ENCODE data around the gene GLIPR2.

GLIPR2 gene

DNA sequence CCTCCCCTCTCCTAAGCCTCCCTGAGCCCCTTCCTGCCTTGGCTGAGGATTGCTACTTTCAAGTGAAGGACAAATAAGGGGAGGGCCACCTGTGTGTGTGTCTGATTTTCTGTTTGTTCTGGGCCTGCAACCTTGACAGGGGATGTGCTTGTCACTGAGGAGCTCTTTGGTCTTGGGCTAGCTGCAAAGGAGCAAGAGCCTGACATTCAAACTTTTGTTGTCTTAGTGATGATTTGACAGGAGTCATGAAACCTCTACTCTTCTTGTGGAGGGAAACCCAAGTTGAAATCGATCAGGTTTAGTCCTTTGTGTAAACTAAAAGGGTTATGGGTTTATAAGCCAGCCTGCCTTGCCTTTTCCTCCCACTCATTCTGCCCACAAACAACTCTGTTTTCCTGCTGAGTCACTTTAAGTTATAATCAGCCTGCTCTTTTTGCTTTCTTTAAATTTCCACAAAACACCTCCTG, 71.0 kb downstream of the GLIPR2 start:
- no peak for DNase-seq

DNA sequence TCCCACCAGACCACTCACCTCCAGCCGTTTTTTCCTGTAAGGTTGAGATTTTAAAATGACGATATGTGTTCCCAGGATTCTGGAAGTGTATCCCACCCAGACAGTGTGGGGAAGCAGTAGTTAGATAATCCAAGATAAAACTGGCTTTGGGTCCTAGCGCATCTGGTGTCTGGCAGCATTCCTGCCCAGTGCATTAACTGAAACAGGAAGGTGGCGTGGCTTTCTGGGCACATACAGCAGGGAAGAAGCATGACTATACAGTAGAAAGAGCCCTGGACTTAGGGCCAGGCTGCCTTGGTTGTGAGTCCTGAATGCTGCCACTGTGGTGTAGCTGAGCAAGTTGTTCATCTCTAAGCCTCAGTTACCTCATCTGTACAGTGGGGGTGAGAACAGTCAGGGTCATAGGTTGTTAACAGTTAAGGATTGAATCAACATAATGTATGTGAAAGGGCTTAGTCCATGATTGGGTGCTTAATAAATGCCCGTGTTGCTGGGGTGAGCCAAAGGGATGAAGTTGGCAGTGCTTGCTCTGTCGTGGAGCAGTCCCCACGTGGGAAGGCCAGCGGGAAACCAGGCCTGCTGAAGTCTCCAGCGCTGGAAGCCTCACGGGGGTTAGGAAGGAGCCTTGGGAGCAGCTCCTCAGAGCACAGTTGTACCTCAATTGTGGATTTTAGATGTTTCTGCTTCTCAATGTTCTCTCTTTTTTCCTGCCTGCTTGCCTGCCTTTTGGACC, 72.2 kb downstream of the GLIPR2 start:
- no peak for DNase-seq

DNA sequence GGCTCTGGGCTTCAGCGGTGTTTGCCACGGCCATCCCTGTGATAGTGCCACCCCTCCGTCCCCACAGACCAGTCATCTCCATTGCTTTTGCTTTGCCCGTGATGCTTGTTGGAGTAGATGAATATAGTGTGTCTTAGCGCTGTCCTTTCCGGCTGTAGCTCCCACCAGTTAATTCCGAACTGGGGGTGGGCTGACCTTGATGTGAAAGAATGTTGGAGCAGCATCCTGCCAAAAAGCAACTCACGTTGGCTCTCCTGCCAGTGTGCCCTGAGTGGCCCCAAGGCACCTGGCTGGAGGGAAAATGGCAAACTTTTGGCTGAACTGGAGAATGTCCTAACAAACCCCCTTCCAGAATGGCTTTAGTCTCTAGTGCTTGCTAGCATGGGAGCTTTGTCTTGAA, 74.2 kb downstream of the GLIPR2 start:
- DNase-seq: no peak

DNA sequence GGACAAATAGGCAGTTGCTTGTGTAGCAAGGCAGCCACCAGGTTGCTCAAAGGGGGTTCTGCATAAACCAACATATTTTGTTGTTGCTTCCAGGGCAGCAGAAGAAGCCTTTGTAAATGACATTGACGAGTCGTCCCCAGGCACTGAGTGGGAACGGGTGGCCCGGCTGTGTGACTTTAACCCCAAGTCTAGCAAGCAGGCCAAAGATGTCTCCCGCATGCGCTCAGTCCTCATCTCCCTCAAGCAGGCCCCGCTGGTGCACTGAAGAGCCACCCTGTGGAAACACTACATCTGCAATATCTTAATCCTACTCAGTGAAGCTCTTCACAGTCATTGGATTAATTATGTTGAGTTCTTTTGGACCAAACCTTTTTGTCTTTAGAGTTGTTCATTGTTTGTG, 75.0 kb downstream of the GLIPR2 start:
- no peak for DNase-seq

DNA sequence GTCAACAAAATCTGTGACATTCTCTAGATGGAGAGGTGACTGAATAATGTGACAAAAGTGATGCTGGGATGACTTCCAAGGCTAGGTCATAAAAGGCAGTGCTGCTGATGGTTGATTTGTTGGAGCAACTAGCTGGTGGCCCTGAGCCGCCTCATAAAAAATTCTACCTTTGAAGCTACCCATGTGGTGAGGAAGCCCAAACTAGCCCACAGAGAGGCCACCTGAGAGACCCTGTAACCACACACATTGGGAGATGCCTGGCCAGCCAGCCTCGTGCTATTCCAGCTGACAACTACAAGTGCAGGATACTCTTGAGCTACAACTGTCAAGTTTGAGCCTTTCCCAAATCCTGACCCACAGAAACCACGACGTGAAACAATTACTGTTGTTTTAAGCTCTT, 76.9 kb downstream of the GLIPR2 start:
- no peak for DNase-seq
